Fibroblast of villous mesenchyme (primary cell): ENCODE measurements around the gene ATXN2. TPM values are rescaled to one million over a fixed set of nuclear protein-coding genes. Genes with fewer than 3 reads are reported as not detected.

ENCODE experiments used
- DNase-seq: peaks from one replicate; pipeline ENCODE4 v3.0.0-alpha.2; 2010; ENCODE audit warnings: low read depth
- H3K4me3 ChIP-seq: 2 replicates; pipeline ENCODE4 v1.5.1; 2011; ENCODE audit warnings: low read depth, mild to moderate bottlenecking, low read length
- total RNA-seq: library from RNA; depleted of rRNA; stranded (reverse); fragments of >200 nt; gene quantifications from 2 replicates; pipeline ENCODE4 v1.2.3, GENCODE V29; 2012
- TF ChIP-seq, protein P1 (sequence below): IDR thresholded peaks from 2 replicates; pipeline ENCODE4 v1.5.1; 2012; ENCODE audit warnings: low read depth, mild to moderate bottlenecking, low read length; ENCODE audit not compliant: insufficient read depth

Gene ATXN2
- 48.3 and 71.7 TPM in 2 replicates for total RNA-seq

DNA sequence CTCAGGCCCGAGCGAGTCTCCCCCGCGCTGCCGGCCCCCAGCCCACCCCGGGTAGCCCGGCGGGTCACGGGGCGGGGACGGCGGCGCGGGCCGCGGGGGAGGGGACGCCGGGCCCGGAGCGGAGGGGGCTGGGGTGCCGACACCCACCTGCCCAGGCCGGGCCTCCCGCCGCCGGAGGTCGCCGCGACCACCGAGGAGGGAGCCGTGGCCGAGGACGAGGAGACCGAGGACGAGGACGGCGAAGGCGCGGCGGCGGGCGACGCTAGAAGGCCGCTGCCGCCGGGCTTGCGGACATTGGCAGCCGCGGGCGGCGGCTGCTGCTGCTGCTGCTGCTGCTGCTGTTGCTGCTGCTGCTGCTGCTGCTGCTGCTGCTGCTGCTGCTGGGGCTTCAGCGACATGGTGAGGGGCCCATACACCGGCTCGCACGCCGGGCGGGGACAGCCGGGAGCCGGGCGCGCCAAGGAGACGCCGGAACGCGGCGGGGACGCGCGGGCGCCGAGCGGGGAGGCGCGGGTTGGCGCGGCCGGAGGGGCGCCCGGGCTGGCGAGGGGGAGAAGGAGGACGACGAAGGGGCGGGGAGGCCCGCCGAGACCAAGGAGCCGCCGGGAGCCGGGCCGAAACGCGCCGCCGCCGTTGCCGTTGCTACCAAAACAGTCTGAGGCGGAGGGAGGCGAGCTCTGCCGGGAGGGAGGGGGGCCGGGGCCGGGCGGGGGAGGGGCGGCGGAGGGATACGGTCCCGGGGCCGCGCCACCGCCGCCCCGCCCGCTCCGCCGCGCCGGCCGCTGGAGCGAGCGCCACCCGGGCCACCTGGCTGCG lies at the start of gene ATXN2:
ATXN2 (minus strand) TSS at position 679 of the 816 bp plus-strand sequence; CDS start at position 398, 281 bp downstream.
- H3K4me3 ChIP-seq = peak within 1 kb of the TSS; percentile 95
- TF ChIP-seq, protein P1, sequence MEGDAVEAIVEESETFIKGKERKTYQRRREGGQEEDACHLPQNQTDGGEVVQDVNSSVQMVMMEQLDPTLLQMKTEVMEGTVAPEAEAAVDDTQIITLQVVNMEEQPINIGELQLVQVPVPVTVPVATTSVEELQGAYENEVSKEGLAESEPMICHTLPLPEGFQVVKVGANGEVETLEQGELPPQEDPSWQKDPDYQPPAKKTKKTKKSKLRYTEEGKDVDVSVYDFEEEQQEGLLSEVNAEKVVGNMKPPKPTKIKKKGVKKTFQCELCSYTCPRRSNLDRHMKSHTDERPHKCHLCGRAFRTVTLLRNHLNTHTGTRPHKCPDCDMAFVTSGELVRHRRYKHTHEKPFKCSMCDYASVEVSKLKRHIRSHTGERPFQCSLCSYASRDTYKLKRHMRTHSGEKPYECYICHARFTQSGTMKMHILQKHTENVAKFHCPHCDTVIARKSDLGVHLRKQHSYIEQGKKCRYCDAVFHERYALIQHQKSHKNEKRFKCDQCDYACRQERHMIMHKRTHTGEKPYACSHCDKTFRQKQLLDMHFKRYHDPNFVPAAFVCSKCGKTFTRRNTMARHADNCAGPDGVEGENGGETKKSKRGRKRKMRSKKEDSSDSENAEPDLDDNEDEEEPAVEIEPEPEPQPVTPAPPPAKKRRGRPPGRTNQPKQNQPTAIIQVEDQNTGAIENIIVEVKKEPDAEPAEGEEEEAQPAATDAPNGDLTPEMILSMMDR = no peak
- DNase-seq = peak; percentile 64

DNA sequence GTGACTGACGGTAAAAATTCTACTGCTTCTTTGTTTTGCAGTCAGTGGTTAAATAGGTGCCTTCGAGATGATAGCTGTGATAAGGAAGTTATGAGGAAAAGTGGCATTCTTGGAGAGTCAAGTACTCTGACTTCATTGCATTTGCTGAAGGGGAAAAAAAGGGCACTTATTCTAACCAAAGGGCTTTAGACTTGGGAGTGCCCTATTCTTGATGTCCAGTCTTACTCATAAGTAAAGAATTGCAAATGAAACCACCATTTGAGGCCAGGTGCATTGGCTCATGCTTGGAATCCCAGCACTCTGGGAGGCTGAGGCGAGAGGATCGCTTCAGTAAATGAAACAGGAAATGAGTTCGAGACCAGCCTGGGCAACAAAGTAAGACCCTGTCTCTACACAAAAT lies 46.3 kb upstream of the ATXN2 start:
- TF ChIP-seq, protein P1 = no peak
- H3K4me3 ChIP-seq = no peak overlapping the region
- peak; percentile 38 for DNase-seq

GRCh38 chr12:111643427-111643826 lies 44.3 kb upstream of the ATXN2 start:
- TF ChIP-seq, protein P1 = no peak
- no peak overlapping the region for H3K4me3 ChIP-seq
- DNase-seq = peak; percentile 96

DNA sequence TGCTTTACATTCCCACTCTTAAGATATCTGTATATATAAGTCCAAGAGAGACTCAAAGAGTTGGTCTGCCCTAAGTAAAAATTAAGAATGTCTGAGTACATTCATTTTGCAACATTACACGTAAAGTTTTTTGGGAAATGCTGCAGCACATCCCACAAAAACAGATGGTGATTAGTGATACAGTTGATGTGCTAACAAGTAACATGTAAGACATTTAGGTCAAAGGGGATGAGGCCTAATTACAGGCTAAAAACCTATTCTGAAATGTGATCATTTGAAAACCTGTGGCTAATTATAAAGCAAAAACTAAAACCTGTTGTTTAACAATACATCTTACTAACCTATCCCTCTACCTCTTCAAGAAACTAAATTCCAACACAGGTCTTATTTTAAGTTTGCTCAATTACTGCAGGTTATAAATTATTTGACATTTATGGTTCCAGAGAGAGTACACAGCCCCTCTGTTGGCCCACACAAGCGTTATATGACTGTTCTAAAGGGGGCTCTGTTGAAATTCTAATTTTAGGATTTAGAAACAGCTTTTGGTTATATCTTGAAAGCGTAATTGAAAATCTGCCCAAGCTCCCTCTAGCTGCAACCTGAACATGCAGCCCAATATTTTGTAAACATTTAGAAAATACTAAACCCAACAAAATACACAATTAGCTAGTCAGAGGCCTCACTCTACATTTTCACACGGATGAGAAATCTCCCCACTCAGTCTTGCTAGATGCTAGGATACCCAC lies 43.7 kb upstream of the ATXN2 start:
- peak; percentile 84 for DNase-seq
- TF ChIP-seq, protein P1 = peak; percentile 38
- H3K4me3 ChIP-seq = no peak overlapping the region

DNA sequence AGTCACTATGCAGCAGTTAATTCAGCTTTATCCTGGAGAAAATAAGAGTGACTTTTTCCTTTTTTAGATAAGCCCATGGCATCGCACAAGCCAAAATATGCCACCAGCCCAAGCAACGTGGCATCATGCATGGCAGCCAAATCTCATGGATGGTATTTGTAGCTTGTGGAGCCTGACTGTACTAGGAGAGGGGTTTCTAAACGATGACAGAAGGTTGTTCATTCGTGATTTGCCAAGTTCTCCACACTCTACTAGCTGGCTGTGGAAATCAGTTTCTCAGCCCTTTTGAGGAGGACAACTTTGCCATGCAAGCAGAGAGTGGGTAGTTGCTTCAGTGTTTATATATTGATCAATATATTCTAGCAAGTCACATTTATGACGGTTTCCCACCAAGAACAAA lies 41.4 kb upstream of the ATXN2 start:
- no peak overlapping the region for H3K4me3 ChIP-seq
- TF ChIP-seq, protein P1 = no peak
- no peak for DNase-seq

DNA sequence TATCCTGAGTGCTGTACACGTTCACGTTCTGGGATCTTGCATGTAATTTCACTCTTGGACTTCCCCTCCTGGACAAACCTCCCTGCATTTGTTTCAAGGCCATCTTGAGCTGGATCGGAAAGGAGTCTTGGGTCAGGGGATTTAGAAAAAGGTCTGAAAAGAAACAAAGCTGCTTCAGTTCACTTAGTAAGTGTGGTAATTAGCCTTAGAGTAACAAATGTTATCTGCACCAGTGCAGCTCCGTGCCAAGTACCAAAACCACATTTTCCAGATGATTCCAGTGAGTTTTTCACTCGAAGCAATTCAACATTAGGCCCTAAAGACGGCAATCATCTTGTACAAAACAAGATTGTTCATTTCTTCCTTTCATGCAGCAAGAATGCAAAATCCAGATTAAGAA lies 39.4 kb upstream of the ATXN2 start:
- TF ChIP-seq, protein P1 = no peak
- no peak overlapping the region for H3K4me3 ChIP-seq
- DNase-seq = peak; percentile 43
